AG04450 (cell line): ENCODE results near the gene IDS. TPM values are rescaled to one million over a fixed set of nuclear protein-coding genes. Genes with fewer than 3 reads are reported as not detected.
"Not testable (repeated sequence)": the region's sequence is repeated elsewhere in the genome, so short reads cannot be mapped to it uniquely, and the experiment has no call there.

Experiments
- CTCF ChIA-PET: fragments of 300-600, 350-600 bp; formaldehyde crosslinking; extraction: SDS; loops from one replicate; lab custom pipeline; 2022; ENCODE audit warnings: antibody characterized with exemption, inconsistent platforms; lab: Charles Lee
- POLR2A ChIA-PET: fragments of 350-600 bp; formaldehyde crosslinking; extraction: SDS; loops from one replicate; lab custom pipeline; 2021; ENCODE audit warnings: antibody characterized with exemption, inconsistent platforms; lab: Yijun Ruan, JAX
- DNase-seq: peaks from one replicate; pipeline ENCODE4 v3.0.0-alpha.2; 2011; ENCODE audit warnings: low read depth, low spot score
- H3K27ac ChIP-seq: one replicate; pipeline ENCODE4 v1.5.1; 2012; ENCODE audit warnings: low read depth, low read length, control low read depth
- H3K27me3 ChIP-seq: one replicate; pipeline ENCODE4 v1.6.0; 2012; ENCODE audit warnings: low read length; ENCODE audit not compliant: control insufficient read depth, insufficient read depth
- H3K4me3 ChIP-seq: 2 replicates; pipeline ENCODE4 v1.5.1; 2011; ENCODE audit warnings: mild to moderate bottlenecking, low read depth, low read length, control low read depth
- H3K9me3 ChIP-seq: 2 replicates; pipeline ENCODE4 v1.5.1; 2012; ENCODE audit warnings: low read length; ENCODE audit not compliant: control insufficient read depth, insufficient read depth
- polyA plus RNA-seq: library from polyadenylated mRNA; depleted of rRNA; stranded (reverse); fragments of >200 nt; gene quantifications from 2 replicates; pipeline ENCODE4 v1.2.3, GENCODE V29; 2011
- TF ChIP-seq, protein P1 (sequence below): IDR thresholded peaks from 2 replicates; pipeline ENCODE4 v1.5.1; 2011; ENCODE audit warnings: low read depth, low read length, control low read depth, inconsistent platforms

The IDS gene
- polyA plus RNA-seq, 1 experiment, result 75.7 TPM

GRCh38 chrX:149532868-149533267, 27.8 kb upstream of the IDS start:
- H3K27ac ChIP-seq, POLR2A ChIA-PET, H3K4me3 ChIP-seq, DNase-seq, H3K27me3 ChIP-seq, H3K9me3 ChIP-seq, CTCF ChIA-PET: not testable (repeated sequence)

DNA sequence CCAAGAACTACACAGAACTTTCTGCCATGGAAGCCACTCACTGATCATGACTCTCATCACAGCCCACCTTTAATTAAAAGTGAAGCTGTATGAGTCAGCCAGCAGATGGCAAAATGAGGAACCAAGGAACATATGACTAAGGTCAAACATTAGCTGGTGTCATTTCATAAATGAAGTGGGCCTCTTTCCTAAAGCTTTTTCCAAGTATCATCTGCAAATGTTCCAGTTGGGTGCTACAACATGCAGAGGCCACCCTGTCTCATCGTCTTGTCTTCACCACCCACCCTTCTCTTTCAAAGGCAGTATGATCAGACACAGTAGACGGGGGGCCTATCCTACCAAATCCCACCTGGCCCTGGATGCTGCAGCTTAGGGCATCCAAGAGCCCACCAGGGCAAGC, 26.5 kb upstream of the IDS start:
- ChIA-PET POLR2A (no interaction called here), CTCF (no interaction called here)
- Histone ChIP-seq H3K9me3 (no peaks in the 10 kb centered on the region), H3K27me3 (no peaks in the 10 kb centered on the region), H3K27ac (no peak overlapping the region), H3K4me3 (no peak overlapping the region)
- TF ChIP-seq, protein P1, sequence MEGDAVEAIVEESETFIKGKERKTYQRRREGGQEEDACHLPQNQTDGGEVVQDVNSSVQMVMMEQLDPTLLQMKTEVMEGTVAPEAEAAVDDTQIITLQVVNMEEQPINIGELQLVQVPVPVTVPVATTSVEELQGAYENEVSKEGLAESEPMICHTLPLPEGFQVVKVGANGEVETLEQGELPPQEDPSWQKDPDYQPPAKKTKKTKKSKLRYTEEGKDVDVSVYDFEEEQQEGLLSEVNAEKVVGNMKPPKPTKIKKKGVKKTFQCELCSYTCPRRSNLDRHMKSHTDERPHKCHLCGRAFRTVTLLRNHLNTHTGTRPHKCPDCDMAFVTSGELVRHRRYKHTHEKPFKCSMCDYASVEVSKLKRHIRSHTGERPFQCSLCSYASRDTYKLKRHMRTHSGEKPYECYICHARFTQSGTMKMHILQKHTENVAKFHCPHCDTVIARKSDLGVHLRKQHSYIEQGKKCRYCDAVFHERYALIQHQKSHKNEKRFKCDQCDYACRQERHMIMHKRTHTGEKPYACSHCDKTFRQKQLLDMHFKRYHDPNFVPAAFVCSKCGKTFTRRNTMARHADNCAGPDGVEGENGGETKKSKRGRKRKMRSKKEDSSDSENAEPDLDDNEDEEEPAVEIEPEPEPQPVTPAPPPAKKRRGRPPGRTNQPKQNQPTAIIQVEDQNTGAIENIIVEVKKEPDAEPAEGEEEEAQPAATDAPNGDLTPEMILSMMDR, result no peak
- no peak for DNase-seq

DNA sequence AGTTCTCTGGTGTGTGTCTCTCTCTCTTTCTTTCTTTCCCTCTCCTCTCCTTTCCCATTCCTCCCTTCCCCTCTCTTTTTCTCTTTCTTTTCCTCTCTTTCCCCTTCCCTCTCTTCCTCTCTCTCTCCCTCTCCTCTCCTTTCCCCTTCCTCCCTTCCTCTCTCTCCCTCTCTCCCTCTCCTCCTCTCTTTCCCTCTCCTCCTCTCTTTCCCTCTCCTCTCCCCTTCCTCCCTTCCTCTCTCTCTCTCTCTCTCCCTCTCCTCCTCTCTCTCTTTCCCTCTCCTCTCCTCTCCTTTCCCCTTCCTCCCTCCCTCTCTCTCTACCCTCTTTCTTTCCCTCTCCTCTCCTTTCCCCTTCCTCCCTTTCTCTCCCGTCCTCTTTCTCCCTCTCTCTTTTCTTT, 23.3 kb upstream of the IDS start:
- Histone ChIP-seq H3K27me3 (no peaks in the 10 kb centered on the region), H3K9me3 (no peaks in the 10 kb centered on the region), H3K4me3 (no peak overlapping the region), H3K27ac (no peak overlapping the region)
- ChIA-PET POLR2A (no interaction called here), CTCF (interaction anchor here (0.8 to 2.4 kb wide), 3 partner anchors 11 to 16 kb away, joined by 6 to 8 read pairs (median 7); partner anchors contain the start of gene EOLA1)
- no peak for DNase-seq
- TF ChIP-seq, protein P1, result no peak

DNA sequence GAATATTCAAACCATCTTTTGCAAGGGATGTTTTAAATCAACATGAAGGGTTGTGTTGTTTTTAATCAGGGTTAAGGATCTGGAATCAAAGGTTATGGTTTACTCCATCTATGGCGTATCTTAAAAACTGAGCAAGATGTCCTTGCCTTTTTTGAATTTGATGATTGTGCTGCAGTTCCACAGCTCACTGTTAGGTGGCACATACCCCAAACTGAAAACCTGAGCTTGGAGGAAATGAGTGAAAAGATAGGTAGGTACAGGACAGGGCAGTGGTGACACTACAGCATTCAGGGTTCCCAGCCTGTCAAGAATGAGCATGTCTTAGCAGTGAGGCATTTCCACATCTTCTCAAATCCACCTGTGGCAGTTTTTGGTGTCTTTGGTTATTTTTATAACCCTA, 22.6 kb upstream of the IDS start:
- POLR2A ChIA-PET, result no interaction called here
- Histone ChIP-seq H3K4me3 (no peak overlapping the region), H3K9me3 (no peaks in the 10 kb centered on the region), H3K27me3 (no peaks in the 10 kb centered on the region), H3K27ac (no peak overlapping the region)
- no peak for DNase-seq
- TF ChIP-seq, protein P1, result peak; percentile 60
- CTCF ChIA-PET, result interaction anchor here (2.4 kb wide), 1 partner anchor 12 kb away, joined by 7 read pairs; the partner anchor contains the start of gene EOLA1

DNA sequence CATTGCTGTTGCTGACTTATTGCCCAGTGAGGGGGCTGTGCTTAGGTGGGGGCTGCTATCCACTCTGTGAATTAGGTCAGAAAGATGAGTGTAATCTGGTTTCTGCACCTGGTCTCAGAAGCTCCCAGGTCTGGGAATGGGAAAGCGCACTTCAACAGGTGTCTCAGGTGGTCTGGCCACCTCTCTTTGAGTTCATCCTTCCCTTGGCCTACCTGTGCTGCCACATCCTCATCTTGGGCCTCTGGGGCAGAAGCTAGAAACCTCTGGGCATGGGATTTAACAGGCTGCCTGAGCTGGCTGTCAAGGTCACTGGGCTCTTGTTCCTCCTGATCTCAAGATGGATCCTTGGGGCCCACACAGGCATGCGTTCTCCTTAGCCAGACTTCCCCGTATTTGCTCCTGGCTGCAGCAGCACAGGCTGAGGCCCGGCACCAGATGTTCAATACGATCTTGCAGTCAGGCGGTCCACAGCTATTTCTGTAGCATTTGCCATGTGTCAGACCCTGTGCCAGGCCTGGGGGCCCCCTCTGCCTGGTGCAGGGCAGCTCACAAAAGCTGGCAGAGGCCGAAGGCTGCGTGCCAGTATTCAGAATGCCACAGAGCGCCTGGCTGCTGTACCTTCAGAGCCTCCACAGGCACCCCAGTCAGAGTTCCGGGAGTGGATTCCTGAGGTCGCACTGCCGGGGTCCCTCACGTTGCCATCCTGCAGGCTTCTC, 21.4 kb upstream of the IDS start:
- H3K4me3 ChIP-seq, H3K27me3 ChIP-seq, H3K27ac ChIP-seq, H3K9me3 ChIP-seq, DNase-seq, POLR2A ChIA-PET: not testable (repeated sequence)
- CTCF ChIA-PET, result interaction anchor here (2.4 kb wide), 1 partner anchor 14 kb away, joined by 7 read pairs; the partner anchor contains the start of gene EOLA1

GRCh38 chrX:149525903-149526302, 20.8 kb upstream of the IDS start:
- H3K27me3 ChIP-seq, H3K9me3 ChIP-seq, POLR2A ChIA-PET, H3K4me3 ChIP-seq, DNase-seq, H3K27ac ChIP-seq: not testable (repeated sequence)
- CTCF ChIA-PET, result interaction anchor here (2.4 kb wide), 1 partner anchor 14 kb away, joined by 7 read pairs; the partner anchor contains the start of gene EOLA1

DNA sequence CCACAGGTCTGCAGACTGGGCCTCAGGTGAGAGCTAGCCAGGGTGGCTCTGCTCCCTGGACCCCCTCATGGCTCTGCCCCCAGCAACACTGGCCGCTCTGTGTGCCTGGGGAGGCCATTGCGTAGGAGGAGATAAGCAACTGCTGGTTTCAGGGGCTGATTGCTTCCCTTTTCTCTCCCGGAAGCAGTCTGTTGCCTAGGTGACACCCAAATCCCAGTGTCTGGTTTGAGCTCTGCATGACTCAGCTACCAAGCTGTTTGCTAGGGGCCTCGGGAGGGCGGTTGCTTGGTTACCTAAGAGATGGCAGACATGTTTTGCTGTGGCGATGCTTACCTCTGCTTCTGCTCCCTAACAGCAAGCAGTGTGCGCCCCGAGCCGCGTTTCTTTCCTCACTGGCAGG, 20.3 kb upstream of the IDS start:
- DNase-seq, POLR2A ChIA-PET, H3K27me3 ChIP-seq, CTCF ChIA-PET, H3K4me3 ChIP-seq, H3K9me3 ChIP-seq, H3K27ac ChIP-seq: not testable (repeated sequence)
